NCI-H128 (cell line): ENCODE results near the gene TMSB15B.
A peak's percentile ranks its signal among the peaks of the same experiment; 100 is the strongest.
"Not testable (repeated sequence)": the region's sequence is repeated elsewhere in the genome, so short reads cannot be mapped to it uniquely, and the experiment has no call there.

Source experiments
- DNase-seq: peaks from one replicate; lab custom pipeline; 2025; ENCODE audit not compliant: unreplicated experiment; lab: John Stamatoyannopoulos, UW

The TMSB15B gene

DNA sequence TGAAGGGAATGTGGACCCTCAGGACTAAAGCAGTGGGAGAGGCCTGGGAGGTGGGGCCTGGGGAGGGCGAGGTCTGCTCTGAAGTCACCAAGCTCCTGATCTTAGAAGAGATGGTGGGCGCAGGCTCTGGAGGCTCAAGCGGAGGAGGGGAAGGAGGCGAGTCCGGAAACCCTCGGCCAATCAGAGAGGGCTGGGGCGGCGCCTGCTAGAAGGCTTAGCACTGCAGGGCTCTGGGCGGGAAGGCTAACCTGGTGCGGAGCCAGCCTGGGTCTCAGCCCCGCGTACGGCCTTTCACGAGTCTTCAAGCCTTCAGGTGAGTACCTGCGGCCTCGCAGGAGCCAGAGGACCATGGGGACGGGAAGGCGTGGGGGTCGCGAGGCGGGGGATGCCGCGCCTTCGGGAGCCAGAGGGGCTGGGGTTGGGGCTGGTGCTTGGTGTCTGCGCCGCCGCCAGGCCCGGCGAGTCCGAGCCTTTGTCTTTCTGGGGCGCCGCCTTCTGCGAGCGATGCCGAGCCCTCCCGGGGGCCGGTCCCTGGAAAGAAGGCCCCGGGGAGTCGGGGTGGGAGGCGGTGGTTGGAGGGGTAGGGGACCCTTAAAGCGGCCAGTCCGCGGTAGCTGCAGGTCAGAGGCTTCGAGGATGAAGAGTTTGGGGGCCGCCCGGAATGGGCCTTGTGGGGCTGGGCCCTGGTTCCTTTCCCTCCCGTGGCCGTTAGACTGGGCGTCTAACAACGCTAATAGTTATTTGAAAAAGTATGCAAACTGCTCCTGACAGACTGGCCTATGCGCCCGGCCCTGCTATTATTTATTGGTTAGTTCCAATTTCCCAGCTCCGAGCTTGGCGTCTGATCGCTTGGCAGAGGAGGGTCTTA is at the start of gene TMSB15B:
Gene TMSB15B, plus strand, starts transcription at position 217 of the 868 bp plus-strand sequence.
- not testable (repeated sequence) for DNase-seq

DNA sequence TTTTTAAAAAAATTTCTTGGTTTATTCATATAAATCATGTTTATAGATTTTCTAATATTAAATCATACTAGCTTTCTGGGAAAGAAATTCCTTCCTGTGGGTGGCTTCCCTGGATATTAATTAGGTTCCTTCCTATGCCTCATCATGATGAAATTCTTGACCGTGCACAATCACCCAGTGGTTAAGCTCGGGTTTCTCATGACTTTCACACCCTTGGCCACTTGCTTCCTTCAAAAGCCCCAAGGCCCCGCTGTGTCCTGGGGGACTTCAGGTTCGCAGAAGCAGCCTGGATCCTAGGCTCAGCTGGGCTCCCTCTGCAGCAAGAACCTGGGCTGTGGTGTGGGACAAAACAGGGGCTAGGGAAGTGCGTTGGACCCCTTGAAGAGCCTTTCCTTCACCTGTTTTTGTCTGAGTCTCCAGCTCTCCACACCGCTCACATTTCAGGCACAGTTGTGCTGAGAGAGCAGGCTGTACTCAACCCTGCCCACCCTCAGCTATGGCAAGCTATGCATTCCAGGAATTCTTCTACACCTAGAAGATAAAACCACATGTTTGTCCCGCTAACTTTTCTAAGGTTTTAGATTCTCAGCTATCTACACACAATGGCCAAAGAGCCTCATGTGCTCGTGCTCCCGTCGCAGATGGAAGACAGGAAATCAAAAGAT is 48.9 kb upstream of the TMSB15B start:
- DNase-seq, result no peak

DNA sequence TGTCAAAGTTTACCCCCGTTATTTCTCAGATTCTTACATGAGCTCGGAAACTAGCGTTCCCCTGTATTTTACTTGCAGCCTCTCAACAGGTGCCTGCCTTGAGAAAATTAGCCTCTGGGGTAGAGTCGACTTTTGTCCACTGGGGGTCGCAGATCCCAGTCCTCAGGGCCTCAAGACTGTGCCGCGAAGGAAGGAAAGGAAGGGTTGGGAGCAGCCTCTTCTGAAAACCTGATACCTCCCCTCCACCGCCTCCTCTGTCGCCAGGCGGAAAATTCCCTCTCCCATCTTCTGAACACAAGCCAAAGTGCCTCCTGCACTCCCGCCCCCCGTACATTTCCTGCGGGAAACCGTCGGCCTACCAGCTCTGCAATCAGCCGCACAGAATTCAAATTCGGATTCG is 44.4 kb upstream of the TMSB15B start:
- DNase-seq, result peak; percentile 23

DNA sequence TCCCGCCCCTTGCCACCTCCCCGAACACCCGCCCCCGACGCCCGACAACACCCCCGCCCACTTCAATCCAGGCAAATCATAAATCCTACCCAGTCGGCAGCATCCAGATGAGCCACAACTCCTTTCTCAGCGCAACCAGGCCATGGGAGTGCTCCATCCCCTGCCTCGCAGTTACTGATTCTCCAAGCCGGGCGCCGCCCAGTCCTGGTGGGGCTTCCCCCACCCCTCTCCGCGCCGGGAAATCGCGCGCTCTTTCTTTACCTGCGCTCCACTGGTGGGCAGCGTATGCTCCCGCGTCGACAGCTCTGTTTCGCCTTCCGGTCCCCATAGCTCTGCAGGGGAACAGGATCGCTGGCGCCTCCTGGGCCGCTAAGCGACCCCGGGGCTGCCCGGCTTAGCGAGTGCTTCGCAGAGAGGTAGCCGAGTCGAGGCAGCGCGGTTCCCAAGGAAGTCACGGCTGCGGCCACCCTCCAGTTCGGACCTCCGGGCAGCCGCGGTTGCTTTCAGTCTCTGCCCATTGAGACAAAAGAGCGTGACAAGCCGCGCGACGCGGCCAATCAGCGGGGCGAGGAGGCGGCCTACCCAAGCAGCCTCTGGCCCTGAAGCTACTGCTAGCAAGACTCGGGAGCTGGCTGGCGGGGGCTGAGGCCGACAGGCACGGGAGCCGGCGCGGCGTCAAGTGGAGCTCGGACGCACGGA is 43.7 kb upstream of the TMSB15B start:
- DNase-seq, result peak; percentile 49

DNA sequence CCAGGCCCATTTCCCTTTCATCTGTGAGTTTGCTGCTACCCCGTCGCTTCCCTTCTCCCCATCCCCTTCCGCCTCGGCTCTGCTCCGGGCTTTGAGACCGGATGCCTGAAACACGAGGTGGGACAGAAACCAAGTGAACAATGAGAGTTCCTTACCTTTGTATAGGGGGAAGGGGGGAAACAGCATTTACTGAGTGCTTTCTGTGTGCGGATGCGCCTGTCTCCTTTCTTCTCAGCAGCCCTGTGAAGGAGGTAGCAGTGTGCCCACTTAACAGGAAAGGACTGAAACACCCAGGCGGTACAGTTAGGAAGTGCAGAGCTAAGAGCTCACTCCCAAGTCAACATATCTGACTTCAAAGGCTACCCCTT is 43.2 kb upstream of the TMSB15B start:
- no peak for DNase-seq

DNA sequence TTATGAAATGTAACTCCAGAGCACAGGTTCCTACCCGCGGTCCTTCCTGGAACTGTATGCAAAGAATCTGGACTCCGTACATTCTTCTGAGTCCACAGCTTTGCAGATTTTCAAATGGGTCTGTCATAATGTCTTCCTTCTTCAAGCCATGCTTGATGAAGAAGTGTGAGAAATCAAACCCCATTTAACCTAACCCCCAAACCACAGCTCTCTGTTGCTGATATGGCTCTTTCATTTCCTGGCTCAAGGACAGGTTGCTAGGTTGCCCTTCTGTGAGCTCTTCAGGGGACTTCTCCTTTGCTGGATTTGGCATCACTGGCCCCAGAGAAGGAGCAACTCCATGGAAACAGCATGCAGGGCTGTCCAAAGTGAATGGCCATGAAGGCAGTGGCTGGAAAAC is 41.9 kb upstream of the TMSB15B start:
- DNase-seq, result not testable (repeated sequence)

DNA sequence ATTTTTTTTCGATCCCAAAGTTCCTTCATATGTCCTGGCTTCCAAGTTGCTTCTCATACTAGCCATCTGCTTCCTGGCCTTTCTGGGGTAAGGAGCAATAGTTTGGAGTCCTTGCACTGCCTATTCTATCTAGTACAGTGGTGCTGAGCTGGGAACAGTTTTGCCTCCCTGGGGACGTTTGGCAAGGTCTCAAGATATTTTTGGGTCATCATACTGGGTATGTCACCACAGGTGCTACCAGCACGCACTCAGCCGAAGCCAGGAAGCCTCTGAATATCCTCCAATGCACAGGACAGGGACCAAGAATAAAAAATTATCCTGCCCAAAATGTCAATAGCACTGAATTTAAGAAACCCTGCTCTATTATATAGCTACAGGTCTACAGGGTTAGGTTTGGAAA is 35.4 kb upstream of the TMSB15B start:
- DNase-seq, result no peak

DNA sequence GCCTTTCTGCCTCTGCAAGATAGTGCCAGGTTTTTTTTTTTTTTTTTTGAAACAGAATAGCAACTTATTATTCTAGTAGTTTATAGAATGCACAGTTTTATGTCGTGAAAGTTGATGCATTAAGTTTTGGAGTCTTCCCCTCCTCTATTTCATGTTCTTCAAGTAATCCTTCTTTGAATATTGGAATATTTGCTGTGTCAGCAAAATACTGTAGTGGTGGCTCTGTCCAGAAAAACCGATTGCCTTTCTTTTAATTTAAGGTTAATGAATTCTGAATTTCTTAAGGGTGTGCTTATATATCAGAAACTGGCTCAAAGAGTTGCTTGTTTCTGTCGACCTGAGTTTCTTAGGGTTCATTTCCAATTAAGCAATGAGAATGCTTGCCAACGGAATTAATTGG is 34.8 kb upstream of the TMSB15B start:
- DNase-seq, result no peak

DNA sequence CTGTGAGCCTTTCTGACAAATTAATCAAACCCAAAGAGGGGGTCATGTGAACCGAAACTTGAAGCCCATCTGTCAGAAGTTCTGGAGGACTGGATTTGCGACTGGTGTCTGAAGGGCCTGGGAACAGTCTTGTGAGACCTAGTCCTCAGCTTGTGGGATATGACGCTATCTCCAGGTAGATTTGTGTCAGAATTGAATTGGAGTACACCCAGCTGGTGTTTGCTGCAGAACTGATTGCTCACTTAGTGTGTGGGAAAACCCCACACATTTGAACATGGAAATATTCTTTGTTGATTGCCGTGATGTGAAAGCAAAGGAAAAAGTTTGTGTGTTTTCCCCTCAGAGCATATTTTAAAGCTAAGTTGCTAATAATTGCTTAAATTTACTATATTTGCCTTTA is 30.3 kb upstream of the TMSB15B start:
- no peak for DNase-seq

DNA sequence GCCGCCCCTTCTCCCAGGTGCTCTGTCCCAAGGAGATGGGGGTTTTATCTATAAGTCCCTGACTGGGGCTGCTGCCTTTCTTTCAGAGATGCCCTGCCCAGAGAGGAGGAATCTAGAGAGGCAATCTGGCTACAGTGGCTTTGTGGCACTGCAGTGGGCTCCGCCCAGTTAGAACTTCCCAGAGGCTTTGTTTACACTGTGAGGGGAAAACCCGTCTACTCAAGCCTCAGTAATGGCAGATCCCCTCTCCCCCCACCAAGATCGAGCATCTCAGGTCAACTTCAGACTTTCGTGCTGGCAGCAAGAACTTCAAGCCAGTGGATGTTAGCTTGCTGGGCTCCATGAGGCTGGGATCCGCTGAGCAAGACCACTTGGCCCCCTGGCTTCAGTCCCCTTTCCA is 22.2 kb upstream of the TMSB15B start:
- DNase-seq, result not testable (repeated sequence)

DNA sequence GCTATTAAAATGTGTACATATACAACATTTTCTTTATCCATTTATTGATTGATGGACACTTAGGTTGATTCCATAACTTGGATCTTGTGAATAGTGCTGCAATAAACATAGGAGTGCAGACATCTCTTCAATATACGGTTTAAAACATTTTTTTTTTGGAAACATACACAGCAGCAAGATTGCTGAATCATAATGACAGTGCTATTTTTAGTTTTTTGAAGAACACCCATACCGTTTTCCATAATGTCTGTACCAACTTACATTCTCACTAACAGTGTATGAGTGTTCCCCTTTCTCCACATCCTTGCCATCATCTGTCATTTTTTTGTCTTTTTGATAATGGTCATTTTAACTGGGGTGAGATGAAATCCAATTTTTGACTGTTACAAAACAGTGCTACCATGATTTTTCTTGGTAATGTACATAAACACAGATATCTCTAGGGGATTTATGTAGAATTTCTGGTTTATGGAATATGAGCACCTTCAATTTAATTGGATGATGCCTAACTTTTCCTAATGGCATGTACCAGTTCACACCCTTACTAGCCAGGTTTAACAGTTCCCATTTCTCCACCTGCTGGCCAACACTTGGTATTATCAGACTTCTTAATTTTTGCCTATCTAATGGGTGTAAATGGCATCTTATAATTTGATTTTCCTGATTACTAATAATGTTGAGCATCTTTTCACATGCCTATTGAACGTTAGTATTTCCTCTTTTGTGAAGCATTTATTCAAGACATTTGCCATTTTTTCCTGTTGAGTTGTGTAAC is 21.0 kb upstream of the TMSB15B start:
- no peak for DNase-seq

DNA sequence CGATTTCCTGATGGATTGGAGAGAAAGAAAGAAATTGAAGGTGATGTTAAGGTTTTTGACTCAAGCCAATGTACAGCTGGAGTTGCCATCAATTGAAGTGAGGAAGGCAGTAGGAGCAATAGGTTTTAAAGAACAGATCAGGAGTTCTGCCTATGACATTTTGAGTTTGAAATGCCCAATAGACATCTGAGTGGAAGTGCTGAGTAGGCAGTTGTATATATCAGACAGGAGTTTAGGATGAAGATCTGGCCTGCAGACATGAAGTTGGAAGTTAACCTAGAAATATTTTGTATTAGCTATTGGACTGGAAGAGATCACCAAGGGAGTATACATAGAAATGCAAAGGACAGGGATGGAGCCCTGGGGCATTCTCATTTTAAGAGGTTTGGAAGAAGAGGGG is 12.9 kb upstream of the TMSB15B start:
- no peak for DNase-seq

DNA sequence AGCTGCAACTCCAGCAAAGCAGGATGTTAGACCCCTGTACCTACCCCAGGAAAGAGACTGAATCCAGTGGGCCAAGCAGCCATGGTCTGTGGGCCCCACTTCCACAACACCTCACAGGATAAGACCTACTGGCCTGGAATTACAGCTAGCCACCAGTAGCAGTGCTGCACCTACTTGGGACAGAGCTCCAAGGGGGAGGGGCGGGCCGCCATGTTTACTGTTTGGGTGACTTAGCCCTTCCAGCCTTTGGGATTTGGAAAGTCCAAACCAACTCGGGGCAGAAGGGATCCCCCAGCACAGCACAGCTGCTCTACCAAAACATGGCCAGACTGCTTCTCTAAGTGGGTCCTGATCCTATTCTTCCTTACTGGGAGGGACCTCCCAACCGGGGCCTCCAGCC is 9.1 kb upstream of the TMSB15B start:
- no peak for DNase-seq

DNA sequence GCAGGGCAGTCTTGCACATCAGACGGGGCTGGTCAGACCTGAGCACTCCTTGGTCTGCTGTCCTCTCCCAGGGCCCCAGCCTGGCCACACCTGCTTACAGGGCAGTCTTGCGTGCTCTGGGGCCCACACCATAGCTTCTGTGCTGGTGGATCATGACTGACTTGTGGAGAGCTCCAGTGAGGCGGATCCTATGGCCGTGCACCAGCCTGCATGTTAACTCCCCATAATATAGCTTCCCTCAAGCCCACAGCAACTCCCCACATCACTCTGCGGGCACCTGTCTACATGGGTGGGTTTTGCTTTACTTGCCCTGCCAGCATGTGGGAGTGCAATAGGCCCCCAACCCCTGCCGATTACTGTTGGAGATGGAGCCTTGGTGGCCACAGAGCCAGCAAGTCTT is 8.2 kb upstream of the TMSB15B start:
- DNase-seq, result no peak

DNA sequence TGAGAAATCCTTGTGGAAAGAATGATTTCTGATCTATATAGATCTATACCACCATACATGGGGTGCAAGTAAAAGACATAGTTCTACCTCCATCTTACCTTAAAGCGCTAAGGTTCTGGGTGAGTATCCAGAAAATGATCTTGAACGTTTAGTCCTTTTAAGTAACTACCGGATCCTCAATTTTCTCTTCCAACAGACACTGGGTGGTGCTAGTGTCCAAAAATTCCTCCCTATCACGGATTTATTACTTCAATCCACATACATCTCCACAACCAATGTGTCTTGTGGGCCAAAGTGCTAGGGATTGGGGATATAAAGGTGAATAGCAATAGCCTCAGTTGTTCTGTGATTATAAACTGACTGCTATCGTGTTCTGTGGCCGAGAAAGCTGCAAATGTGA is 1.8 kb upstream of the TMSB15B start:
- DNase-seq, result not testable (repeated sequence)

DNA sequence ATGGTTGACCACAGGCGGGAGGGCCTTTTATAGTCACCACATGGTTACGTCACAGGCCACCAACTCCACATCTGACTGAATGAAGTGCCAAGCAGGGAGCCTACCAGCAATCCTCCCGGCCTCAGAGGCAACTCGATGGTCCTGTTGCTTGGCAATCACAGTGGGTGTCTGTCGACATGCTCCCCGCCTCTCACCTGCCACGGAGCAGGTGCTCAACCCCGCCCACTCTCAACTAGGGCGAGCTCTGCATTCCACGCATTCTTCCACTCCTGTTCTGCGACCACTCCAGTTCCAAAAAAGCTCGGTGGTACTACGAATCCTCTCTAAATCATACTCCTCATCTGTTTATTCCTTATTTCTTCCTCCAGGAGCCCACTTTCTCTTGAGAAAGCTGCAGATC is 21.1 kb downstream of the TMSB15B start:
- DNase-seq, result not testable (repeated sequence)

DNA sequence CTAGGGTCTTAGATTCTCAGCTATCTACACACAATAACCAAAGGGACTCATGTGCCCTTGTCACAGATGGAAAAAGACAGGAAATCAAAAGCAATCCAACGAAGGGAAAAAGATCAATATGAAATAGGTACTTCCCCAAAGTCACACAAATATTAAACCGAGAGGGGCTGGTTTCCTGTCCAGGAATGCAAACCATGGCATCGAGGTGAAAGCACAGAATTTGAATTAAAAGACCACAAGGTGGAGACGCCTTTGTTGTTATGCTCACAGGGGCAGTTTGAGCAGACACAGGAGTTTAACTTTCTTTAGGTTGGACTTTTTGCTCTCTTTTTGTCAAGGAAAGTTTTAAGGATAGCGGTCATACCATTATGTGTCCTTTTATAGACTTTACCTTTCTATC is 36.8 kb downstream of the TMSB15B start:
- DNase-seq, result no peak

DNA sequence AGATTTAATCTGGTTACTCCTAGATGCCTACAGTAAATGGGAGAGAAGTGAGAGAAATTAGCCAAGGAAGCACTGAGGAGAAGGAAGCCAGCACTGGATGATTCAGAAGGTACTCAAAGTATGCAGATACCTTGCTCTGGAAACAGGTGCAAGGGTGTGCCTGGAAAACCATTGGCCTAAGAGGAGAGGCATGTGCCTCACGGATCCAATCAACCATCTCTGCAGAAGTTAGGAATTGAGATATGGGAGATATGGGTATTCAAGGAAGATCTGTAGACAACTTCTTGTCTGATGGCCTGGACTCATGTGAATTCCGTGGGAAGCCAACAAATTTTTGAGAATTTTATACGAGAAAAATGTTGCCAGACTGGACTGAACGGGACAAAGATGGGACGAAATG is 46.4 kb downstream of the TMSB15B start:
- no peak for DNase-seq

DNA sequence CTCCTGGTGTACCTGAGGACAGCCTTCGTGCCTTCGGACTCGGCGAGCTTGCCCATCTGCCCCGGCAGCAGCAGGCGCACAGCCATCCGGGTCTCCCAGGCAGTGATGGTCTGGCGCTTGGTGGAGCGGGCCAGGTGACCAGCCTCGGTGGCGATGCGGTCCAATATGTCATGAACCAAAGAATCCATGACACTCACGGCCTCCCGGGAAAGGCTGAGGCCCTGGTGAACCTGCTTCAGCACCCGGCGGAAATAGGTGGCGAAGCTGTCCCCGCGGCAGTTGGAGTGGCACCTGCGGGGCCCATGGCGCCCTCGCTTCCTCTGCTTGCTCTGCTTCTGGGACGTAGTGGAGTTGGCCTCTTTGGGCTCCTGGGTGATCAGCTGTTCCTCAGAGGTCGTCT is 50.7 kb downstream of the TMSB15B start:
- DNase-seq, result no peak

DNA sequence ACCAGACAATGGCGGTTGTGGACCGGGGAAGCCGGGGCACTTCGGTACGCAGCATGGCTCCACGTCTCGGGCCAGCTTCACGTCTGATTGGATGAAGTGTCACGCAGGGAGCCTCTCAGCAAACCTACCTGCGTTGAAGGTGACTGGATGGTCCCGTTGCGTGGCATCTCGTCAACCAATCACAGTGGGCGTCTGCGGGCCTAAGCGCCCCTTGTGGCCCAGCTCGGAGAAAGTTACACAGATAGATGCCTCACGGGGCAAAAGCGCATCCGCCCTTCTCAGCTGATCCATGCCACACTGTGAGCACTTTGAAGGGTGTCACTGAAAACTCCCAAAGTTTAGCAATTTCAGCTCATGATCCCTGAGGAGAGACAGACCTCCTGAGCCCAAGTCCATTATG is 51.2 kb downstream of the TMSB15B start, which contains the start of gene H2BW1:
Gene H2BW1, minus strand, starts transcription at position 103 of the 400 bp plus-strand sequence. CDS start 132 bp downstream, outside the sequence.
- no peak for DNase-seq

DNA sequence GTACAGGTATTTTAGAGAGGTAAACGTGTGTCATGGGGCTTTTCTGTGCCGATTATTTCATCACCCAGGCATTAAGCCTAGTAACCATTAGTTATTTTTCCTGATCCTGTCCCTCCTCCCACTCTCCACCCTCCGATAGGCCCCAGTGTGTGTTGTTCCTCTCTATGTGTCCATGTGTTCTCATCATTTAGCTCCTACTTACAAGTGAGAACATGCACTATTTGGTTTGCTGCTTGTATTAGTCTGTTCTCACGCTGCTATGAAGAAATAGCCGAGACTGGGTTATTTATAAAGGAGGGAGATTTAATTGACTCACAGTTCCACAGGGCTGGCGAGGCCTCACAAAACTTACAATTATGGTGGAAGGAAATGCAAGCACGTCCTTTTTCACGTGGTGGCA is 53.1 kb downstream of the TMSB15B start:
- not testable (repeated sequence) for DNase-seq
